H9 (cell line): Measurements from ENCODE around the gene FBXL12. TPM values are rescaled to one million over a fixed set of nuclear protein-coding genes. Genes with fewer than 3 reads are reported as not detected.

Experiments used
- DNase-seq: peaks from one replicate; pipeline ENCODE4 v3.0.0-alpha.2; 2017
- H2AFZ ChIP-seq: one replicate; pipeline ENCODE4 v1.6.1; 2013; ENCODE audit warnings: mild to moderate bottlenecking, low read length, control low read depth, moderate library complexity
- H2AK5ac ChIP-seq: 2 replicates; pipeline ENCODE4 v1.6.1; 2013; ENCODE audit warnings: low read length, control low read depth, mixed read lengths; ENCODE audit not compliant: insufficient read length
- H2BK120ac ChIP-seq: one replicate; pipeline ENCODE4 v1.6.1; 2013; ENCODE audit warnings: low read depth, mild to moderate bottlenecking, low read length, control low read depth, inconsistent platforms; ENCODE audit not compliant: poor library complexity, severe bottlenecking
- H2BK12ac ChIP-seq: 2 replicates; pipeline ENCODE4 v1.6.1; 2013; ENCODE audit warnings: low read length, control low read depth, mixed read lengths, low read depth; ENCODE audit not compliant: insufficient read length
- H2BK15ac ChIP-seq: 2 replicates; pipeline ENCODE4 v1.6.1; 2013; ENCODE audit warnings: low read depth, low read length, control low read depth
- H2BK20ac ChIP-seq: one replicate; pipeline ENCODE4 v1.6.1; 2013; ENCODE audit warnings: low read depth, mild to moderate bottlenecking, low read length, control low read depth, inconsistent platforms; ENCODE audit not compliant: poor library complexity, severe bottlenecking
- H2BK5ac ChIP-seq: 2 replicates; pipeline ENCODE4 v1.6.1; 2013; ENCODE audit warnings: low read length, control low read depth, mixed read lengths; ENCODE audit not compliant: insufficient read length
- H3K14ac ChIP-seq: 2 replicates; pipeline ENCODE4 v1.6.1; 2013; ENCODE audit warnings: low read length, control low read depth; ENCODE audit not compliant: insufficient read depth
- H3K18ac ChIP-seq: 2 replicates; pipeline ENCODE4 v1.6.1; 2013; ENCODE audit warnings: low read depth, mild to moderate bottlenecking, mixed read lengths, low read length, control low read depth; ENCODE audit not compliant: insufficient read length
- H3K23ac ChIP-seq: 2 replicates; pipeline ENCODE4 v1.6.1; 2013; ENCODE audit warnings: low read length, control low read depth, mixed read lengths, low read depth; ENCODE audit not compliant: insufficient read length
- H3K23me2 ChIP-seq: 2 replicates; pipeline ENCODE4 v1.6.1; 2013; ENCODE audit warnings: low read depth, mild to moderate bottlenecking, mixed read lengths, low read length, control low read depth; ENCODE audit not compliant: insufficient read length, poor library complexity, severe bottlenecking
- H3K27ac ChIP-seq: 2 replicates; pipeline ENCODE4 v1.5.1; 2013; ENCODE audit warnings: low read length, control low read depth, mixed read lengths, low read depth; ENCODE audit not compliant: insufficient read length
- H3K27me3 ChIP-seq: 2 replicates; pipeline ENCODE4 v1.6.1; 2013; ENCODE audit warnings: low read length, control low read depth, inconsistent platforms; ENCODE audit not compliant: insufficient read depth
- H3K4ac ChIP-seq: 2 replicates; pipeline ENCODE4 v1.6.1; 2013; ENCODE audit warnings: low read depth, mild to moderate bottlenecking, control low read depth, inconsistent platforms, low read length, moderate library complexity
- H3K4me1 ChIP-seq: 2 replicates; pipeline ENCODE4 v1.6.1; 2013; ENCODE audit warnings: low read length, control low read depth, inconsistent platforms; ENCODE audit not compliant: insufficient read depth
- H3K4me2 ChIP-seq: 2 replicates; pipeline ENCODE4 v1.6.1; 2013; ENCODE audit warnings: low read length, control low read depth, mixed read lengths; ENCODE audit not compliant: insufficient read length, insufficient read depth
- H3K56ac ChIP-seq: 2 replicates; pipeline ENCODE4 v1.6.1; 2013; ENCODE audit warnings: low read depth, mild to moderate bottlenecking, mixed read lengths, low read length, control low read depth; ENCODE audit not compliant: insufficient read length
- H3K79me1 ChIP-seq: 2 replicates; pipeline ENCODE4 v1.6.1; 2013; ENCODE audit warnings: low read depth, mild to moderate bottlenecking, moderate library complexity, low read length, control low read depth, inconsistent platforms; ENCODE audit not compliant: insufficient read depth, poor library complexity, severe bottlenecking
- H3K79me2 ChIP-seq: 2 replicates; pipeline ENCODE4 v1.6.1; 2013; ENCODE audit warnings: low read length, control low read depth, inconsistent platforms; ENCODE audit not compliant: insufficient read depth
- H3K9ac ChIP-seq: 2 replicates; pipeline ENCODE4 v1.6.1; 2013; ENCODE audit warnings: low read length, control low read depth, mixed read lengths; ENCODE audit not compliant: insufficient read length; ENCODE audit errors: extremely low read depth
- H3K9me3 ChIP-seq: one replicate; pipeline ENCODE4 v1.6.1; 2013; ENCODE audit warnings: low read depth, low read length, inconsistent platforms; ENCODE audit not compliant: control insufficient read depth
- H3T11ph ChIP-seq: one replicate; pipeline ENCODE4 v1.6.1; 2013; ENCODE audit warnings: mild to moderate bottlenecking, low read length, control low read depth, inconsistent platforms
- H4K20me1 ChIP-seq: one replicate; pipeline ENCODE4 v1.6.1; 2013; ENCODE audit not compliant: control insufficient read depth, insufficient read length, insufficient read depth
- H4K5ac ChIP-seq: 2 replicates; pipeline ENCODE4 v1.6.1; 2013; ENCODE audit warnings: low read depth, mild to moderate bottlenecking, mixed read lengths, low read length, control low read depth; ENCODE audit not compliant: insufficient read length
- H4K8ac ChIP-seq: replicated peaks from 2 replicates; pipeline ENCODE4 v1.6.1; 2013; ENCODE audit warnings: low read length, control low read depth, mixed read lengths, low read depth; ENCODE audit not compliant: insufficient read length
- H4K91ac ChIP-seq: 2 replicates; pipeline ENCODE4 v1.6.1; 2013; ENCODE audit warnings: low read depth, mild to moderate bottlenecking, moderate library complexity, mixed read lengths, low read length, control low read depth; ENCODE audit not compliant: insufficient read length
- H3K27ac Mint-ChIP-seq, 3 experiments: 2 replicates in 2 of 3; 3 replicates in 1 of 3; pipeline ENCODE4 v1.8.0; 2020 to 2021; ENCODE audit warnings: mixed read lengths in 3 of 3, mild to moderate bottlenecking in 1 of 3, moderate library complexity in 1 of 3
- H3K27me3 Mint-ChIP-seq: 2 replicates; pipeline ENCODE4 v1.8.0; 2021; ENCODE audit warnings: low read depth, mild to moderate bottlenecking, moderate library complexity, mixed read lengths
- H3K36me3 Mint-ChIP-seq, 3 experiments: 2 replicates in 2 of 3; 3 replicates in 1 of 3; pipeline ENCODE4 v1.8.0; 2020 to 2021; ENCODE audit warnings: low read depth in 3 of 3, mixed read lengths in 3 of 3; ENCODE audit not compliant: insufficient read depth in 1 of 3
- H3K4me1 Mint-ChIP-seq, 2 experiments: 2 replicates each; pipeline ENCODE4 v1.8.0; 2020; ENCODE audit warnings: mixed read lengths in 2 of 2
- H3K4me3 Mint-ChIP-seq, 2 experiments: 2 replicates in 1 of 2; 3 replicates in 1 of 2; pipeline ENCODE4 v1.8.0; 2020 to 2021; ENCODE audit warnings: mild to moderate bottlenecking in 2 of 2, mixed read lengths in 2 of 2, moderate library complexity in 1 of 2
- H3K9me3 Mint-ChIP-seq, 2 experiments: 2 replicates in 1 of 2; 3 replicates in 1 of 2; pipeline ENCODE4 v1.8.0; 2020; ENCODE audit warnings: mild to moderate bottlenecking in 2 of 2, mixed read lengths in 2 of 2, moderate library complexity in 1 of 2
- CTCF ChIP-seq: fragments of 200-600 bp; sonication (generic); conservative IDR thresholded peaks from 3 replicates; pipeline ENCODE4 v1.8.0; 2021; ENCODE audit warnings: antibody characterized with exemption, mild to moderate bottlenecking
- total RNA-seq: library from RNA; stranded (reverse); gene quantifications from 2 replicates; pipeline ENCODE4 v1.2.1, GENCODE V29; 2021

The FBXL12 gene
- total RNA-seq, 1 experiment from 2014 or later = 31.8 TPM

- Histone ChIP-seq H3K4me1 (no peaks in the 10 kb centered on the region; the same call in 1 of the 2 replicates), H3K14ac (no peak overlapping the region), H2BK20ac (no peak overlapping the region), H2BK15ac (no peak overlapping the region), H2BK12ac (no peak overlapping the region), H3K23ac (no peak overlapping the region), H3K27me3 (no peaks in the 10 kb centered on the region), H4K5ac (no peak overlapping the region), H3K9me3 (no peaks in the 10 kb centered on the region), H3K79me1 (no peaks in the 10 kb centered on the region), H3K27ac (no peak overlapping the region), H3K4ac (no peak overlapping the region), H3K18ac (no peak overlapping the region), H4K91ac (no peak overlapping the region), H2AK5ac (no peak overlapping the region), H3K4me2 (no peak overlapping the region), H3K9ac (no peak overlapping the region), H3T11ph (no peak overlapping the region), H2BK120ac (no peak overlapping the region), H4K8ac (no peak overlapping the region), H2AFZ (no peak overlapping the region), H4K20me1 (no peaks in the 10 kb centered on the region), H3K23me2 (no peaks in the 10 kb centered on the region), H3K79me2 (no peaks in the 10 kb centered on the region), H3K56ac (no peak overlapping the region), H2BK5ac (no peak overlapping the region)
- no peak overlapping the region for H3K27ac Mint-ChIP-seq
- no peaks in the 10 kb centered on the region for H3K27me3 Mint-ChIP-seq
- no peak for DNase-seq
- TF ChIP-seq CTCF = no peak
- H3K4me1 Mint-ChIP-seq = 0 out of 4 replicates have a peak, but pooled peaks cover 2 to 3% of the 10 kb centered on the region in 2 experiments
- H3K36me3 Mint-ChIP-seq = peaks cover 2 to 3% (median 2%) of the 10 kb centered on the region in 3 experiments; a peak in 4 of 7 replicates
- H3K4me3 Mint-ChIP-seq = no peak overlapping the region
- no peaks in the 10 kb centered on the region for H3K9me3 Mint-ChIP-seq
These were observed 19.7 kb downstream of the FBXL12 start for GRCh38 chr19:9799162-9799561.
